GM12873 (cell line): ENCODE measurements around the gene SERPINB12.

Experiments
- CTCF ChIP-seq: IDR thresholded peaks from 2 replicates; pipeline ENCODE4 v1.5.1; 2012; ENCODE audit warnings: low read depth, mild to moderate bottlenecking, moderate library complexity, low read length, control low read depth; ENCODE audit not compliant: insufficient read depth; ENCODE audit errors: missing control alignments

The SERPINB12 gene

GRCh38 chr18:63596964-63597363 lies 54.8 kb downstream of the SERPINB12 start:
- no peak for TF ChIP-seq CTCF

DNA sequence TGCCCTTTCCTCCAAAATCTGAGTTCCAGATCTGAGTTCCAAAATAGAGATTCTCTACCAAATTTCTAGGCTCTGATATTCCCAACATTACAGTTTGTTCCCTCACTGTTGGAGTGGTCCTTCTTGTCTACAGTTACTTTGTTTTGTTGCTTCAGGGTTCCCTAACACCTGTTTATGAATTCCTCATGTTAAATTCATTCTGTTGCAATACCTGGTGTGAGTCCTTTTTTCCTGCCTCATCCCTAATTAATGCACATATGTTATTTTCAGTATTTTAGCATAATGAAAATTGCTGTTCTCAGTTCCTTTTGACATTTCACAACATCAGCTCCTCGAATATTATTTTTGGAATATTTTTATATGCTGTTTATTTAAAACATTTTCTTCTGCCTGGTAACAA lies 61.2 kb downstream of the SERPINB12 start:
- TF ChIP-seq CTCF = no peak

DNA sequence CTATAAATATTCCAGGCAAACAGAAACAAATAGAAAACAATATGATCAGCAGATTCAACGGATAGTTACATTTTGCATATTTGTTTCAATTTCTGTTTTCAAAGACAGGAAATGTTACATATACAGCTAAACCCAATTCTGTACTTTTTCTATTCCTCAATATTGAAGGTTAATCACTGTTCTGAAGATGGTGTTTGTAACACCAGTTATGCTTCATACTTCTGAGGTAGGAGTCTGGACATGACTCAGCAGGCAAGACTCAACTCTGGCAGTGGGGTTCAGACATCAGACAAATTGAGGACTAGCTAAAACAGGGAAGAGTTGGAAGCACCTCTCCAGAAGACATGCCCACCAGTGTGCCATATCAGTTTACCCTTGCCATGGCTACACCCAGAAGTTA lies 61.6 kb downstream of the SERPINB12 start:
- no peak for TF ChIP-seq CTCF

DNA sequence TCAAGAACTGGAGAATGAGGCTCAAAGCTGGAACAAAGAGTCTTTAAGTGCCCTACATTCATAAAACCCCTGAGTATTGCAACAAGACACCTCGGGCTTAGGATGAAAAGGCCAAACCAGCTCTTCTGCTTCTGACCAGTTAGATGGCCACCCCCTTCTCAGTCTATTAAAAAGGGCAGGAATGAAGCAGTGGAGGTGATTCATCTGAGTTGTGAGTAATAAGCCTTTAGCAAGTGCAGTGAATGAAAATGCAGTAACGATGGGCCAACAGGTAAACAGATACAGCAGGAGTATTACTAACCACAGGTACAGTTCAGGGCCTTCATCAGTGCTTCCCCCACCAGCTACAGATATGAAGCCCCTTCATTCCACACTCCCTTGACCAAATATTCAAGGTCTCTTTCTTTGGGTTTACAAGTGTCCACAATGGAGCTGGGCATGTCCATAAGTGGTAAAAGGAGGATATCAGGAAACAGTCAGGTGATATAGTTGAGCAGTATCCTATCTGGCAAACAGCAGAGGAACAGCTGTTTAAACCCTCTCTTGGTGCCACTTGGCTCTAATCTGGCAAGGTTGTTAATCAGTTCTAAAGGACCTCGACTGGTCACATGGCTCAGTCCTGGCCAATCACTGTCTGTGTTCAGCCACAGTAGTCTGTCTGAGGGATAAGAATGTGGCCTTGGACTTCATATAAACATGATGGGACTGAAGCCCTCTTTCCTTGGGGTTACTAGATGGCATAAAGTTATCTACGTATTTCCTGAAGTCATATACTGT lies 62.8 kb downstream of the SERPINB12 start:
- no peak for TF ChIP-seq CTCF

- TF ChIP-seq CTCF = no peak
These were observed 64.4 kb downstream of the SERPINB12 start for GRCh38 chr18:63606526-63606925.

GRCh38 chr18:63613420-63613819 lies 71.3 kb downstream of the SERPINB12 start:
- TF ChIP-seq CTCF = no peak

DNA sequence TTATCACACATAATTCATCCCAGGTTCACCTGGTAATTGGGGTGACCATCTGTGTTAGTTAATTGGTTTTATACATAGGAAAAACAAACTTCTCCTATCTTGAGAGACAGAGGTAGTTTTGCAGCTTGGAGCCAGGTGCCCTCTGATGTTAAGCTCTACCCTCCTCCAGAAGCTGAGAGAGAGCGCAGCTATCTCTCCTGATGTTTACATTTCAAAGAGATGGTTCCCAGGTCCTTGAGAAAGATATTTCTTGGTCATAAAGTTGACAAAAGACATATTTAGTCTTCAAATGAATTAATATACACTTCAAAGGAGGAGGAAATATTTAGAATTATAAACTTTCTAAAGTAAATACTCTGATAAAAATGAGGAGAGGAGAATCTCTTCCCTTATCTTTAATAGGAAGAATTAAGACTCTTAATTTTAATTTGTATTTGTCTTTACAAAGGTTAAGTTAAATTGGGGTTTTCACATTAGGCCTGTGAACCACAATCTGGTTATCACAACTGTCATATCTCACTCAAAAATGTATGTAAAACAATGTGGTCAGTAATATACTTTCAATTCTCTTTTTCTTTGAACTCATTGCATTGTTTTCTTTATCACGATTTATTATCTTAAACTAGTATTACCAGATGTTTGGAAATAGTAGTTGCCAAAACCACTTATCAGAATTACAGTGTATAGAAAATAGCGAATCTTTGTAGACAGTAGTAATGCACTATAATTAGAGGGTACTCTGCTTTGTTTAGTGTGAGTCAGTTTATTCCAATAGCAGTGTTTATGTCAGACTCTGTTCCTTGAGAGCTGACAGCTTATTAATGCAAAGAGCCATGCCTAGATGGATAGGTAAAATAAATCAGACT lies 75.1 kb downstream of the SERPINB12 start:
- no peak for TF ChIP-seq CTCF
